WTC11 (cell line): ENCODE data around the gene GIPC3. TPM values are rescaled to one million over a fixed set of nuclear protein-coding genes. Genes with fewer than 3 reads are reported as not detected.

Experiments
- ATAC-seq: fragments of 200-7000 bp; cut with Tn5 transposase; 2 replicates; pipeline ENCODE4 v1.10.0; 2021; ENCODE audit warnings: mild to moderate bottlenecking, moderate library complexity
- CTCF ChIA-PET: fragments of 300-600 bp; sonication (Branson Sonifier 250); formaldehyde crosslinking; loops from one replicate; lab custom pipeline; 2021; ENCODE audit warnings: antibody characterized with exemption; lab: Charles Lee
- POLR2A ChIA-PET: fragments of 350-600 bp; sonication (Branson Sonifier 250); formaldehyde crosslinking; loops from one replicate; lab custom pipeline; 2021; ENCODE audit warnings: antibody characterized with exemption; lab: Charles Lee
- DNase-seq: peaks from one replicate; pipeline ENCODE4 v3.0.0; 2021; ENCODE audit warnings: low spot score
- H3K27ac Mint-ChIP-seq: 2 replicates; pipeline ENCODE4 v1.8.0; 2021; ENCODE audit warnings: mixed read lengths
- H3K27me3 Mint-ChIP-seq: 2 replicates; pipeline ENCODE4 v1.8.0; 2021; ENCODE audit warnings: low read depth, mild to moderate bottlenecking, moderate library complexity, mixed read lengths
- H3K36me3 Mint-ChIP-seq: 2 replicates; pipeline ENCODE4 v1.8.0; 2021; ENCODE audit warnings: mixed read lengths
- H3K4me1 Mint-ChIP-seq: 2 replicates; pipeline ENCODE4 v1.8.0; 2022; ENCODE audit warnings: mixed read lengths
- H3K4me3 Mint-ChIP-seq: 2 replicates; pipeline ENCODE4 v1.8.0; 2021; ENCODE audit warnings: mild to moderate bottlenecking, moderate library complexity, mixed read lengths
- H3K9me3 Mint-ChIP-seq: 2 replicates; pipeline ENCODE4 v1.8.0; 2021; ENCODE audit warnings: mixed read lengths
- CBFB ChIP-seq: sonication (generic); formaldehyde crosslinking; IDR thresholded peaks from 2 replicates; pipeline ENCODE4 v1.8.1; 2022; ENCODE audit warnings: mild to moderate bottlenecking, low read depth, missing genetic modification reagents
- CREM ChIP-seq: sonication (generic); formaldehyde crosslinking; IDR thresholded peaks from 2 replicates; pipeline ENCODE4 v1.8.1; 2022; ENCODE audit warnings: mild to moderate bottlenecking, missing genetic modification reagents, moderate library complexity
- FOXJ3 ChIP-seq: sonication (generic); formaldehyde crosslinking; IDR thresholded peaks from 2 replicates; pipeline ENCODE4 v1.9.0; 2021; ENCODE audit warnings: missing genetic modification reagents, mild to moderate bottlenecking, borderline replicate concordance
- GRHL2 ChIP-seq: fragments of 250-450 bp; sonication (Bioruptor Pico); IDR thresholded peaks from 2 replicates; pipeline ENCODE4 v1.8.0; 2022; ENCODE audit warnings: mild to moderate bottlenecking, moderate library complexity; ENCODE audit not compliant: insufficient replicate concordance, severe bottlenecking
- JUN ChIP-seq: sonication (generic); formaldehyde crosslinking; IDR thresholded peaks from 2 replicates; pipeline ENCODE4 v1.8.0; 2023; ENCODE audit warnings: mild to moderate bottlenecking, missing genetic modification reagents
- MYBL2 ChIP-seq: sonication (generic); formaldehyde crosslinking; IDR thresholded peaks from 2 replicates; pipeline ENCODE4 v1.8.1; 2023; ENCODE audit warnings: mild to moderate bottlenecking, moderate library complexity, missing genetic modification reagents
- NFATC4 ChIP-seq: fragments of 250-450 bp; sonication (Bioruptor Pico); IDR thresholded peaks from 2 replicates; pipeline ENCODE4 v1.9.0; 2021; ENCODE audit warnings: mild to moderate bottlenecking
- NFYB ChIP-seq: sonication (generic); formaldehyde crosslinking; conservative IDR thresholded peaks from 2 replicates; pipeline ENCODE4 v1.8.0; 2022; ENCODE audit warnings: low read depth, missing genetic modification reagents
- NR3C1 ChIP-seq: sonication (generic); formaldehyde crosslinking; conservative IDR thresholded peaks from 2 replicates; pipeline ENCODE4 v1.8.1; 2023; ENCODE audit warnings: low read depth, mild to moderate bottlenecking, missing genetic modification reagents
- SMAD4 ChIP-seq: sonication (generic); formaldehyde crosslinking; IDR thresholded peaks from 2 replicates; pipeline ENCODE4 v1.8.0; 2022; ENCODE audit warnings: mild to moderate bottlenecking, missing genetic modification reagents
- TEAD1 ChIP-seq: sonication (generic); formaldehyde crosslinking; IDR thresholded peaks from 2 replicates; pipeline ENCODE4 v1.8.0; 2022; ENCODE audit warnings: mild to moderate bottlenecking, missing genetic modification reagents
- ZNF396 ChIP-seq: fragments of 250-450 bp; sonication (Bioruptor Pico); IDR thresholded peaks from 2 replicates; pipeline ENCODE4 v1.8.0; 2021; ENCODE audit warnings: mild to moderate bottlenecking, moderate library complexity, borderline replicate concordance
- ZNF423 ChIP-seq: fragments of 250-450 bp; sonication (Bioruptor Pico); IDR thresholded peaks from 2 replicates; pipeline ENCODE4 v2.1.2; 2022; ENCODE audit warnings: mild to moderate bottlenecking, moderate library complexity
- total RNA-seq: library from RNA; stranded (reverse); gene quantifications from 3 replicates; pipeline ENCODE4 v1.2.3, GENCODE V29; 2021
- TF ChIP-seq, protein P1 (sequence below): sonication (generic); formaldehyde crosslinking; IDR thresholded peaks from 2 replicates; pipeline ENCODE4 v1.8.1; 2023; ENCODE audit warnings: mild to moderate bottlenecking, missing genetic modification reagents, moderate library complexity
- TF ChIP-seq, protein P2 (sequence below): fragments of 250-450 bp; sonication (Bioruptor Pico); conservative IDR thresholded peaks from 2 replicates; pipeline ENCODE4 v1.9.0; 2021; ENCODE audit warnings: mild to moderate bottlenecking
- TF ChIP-seq, protein P3 (sequence below): sonication (generic); formaldehyde crosslinking; IDR thresholded peaks from 2 replicates; pipeline ENCODE4 v1.8.1; 2023; ENCODE audit warnings: mild to moderate bottlenecking, missing genetic modification reagents, moderate library complexity
- TF ChIP-seq, protein P4 (sequence below): sonication (generic); formaldehyde crosslinking; IDR thresholded peaks from 2 replicates; pipeline ENCODE4 v1.8.0; 2022; ENCODE audit warnings: mild to moderate bottlenecking, missing genetic modification reagents
- TF ChIP-seq, protein P5 (sequence below): sonication (generic); formaldehyde crosslinking; IDR thresholded peaks from 2 replicates; pipeline ENCODE4 v1.8.0; 2023; ENCODE audit warnings: missing genetic modification reagents, mild to moderate bottlenecking, borderline replicate concordance
- TF ChIP-seq, protein P6 (sequence below): sonication (generic); formaldehyde crosslinking; IDR thresholded peaks from 2 replicates; pipeline ENCODE4 v1.8.1; 2022; ENCODE audit warnings: low read depth, mild to moderate bottlenecking, moderate library complexity, missing genetic modification reagents, borderline replicate concordance
- TF ChIP-seq, protein P7 (sequence below): fragments of 250-450 bp; sonication (Bioruptor Pico); IDR thresholded peaks from 2 replicates; pipeline ENCODE4 v1.9.0; 2021; ENCODE audit warnings: moderate library complexity, mild to moderate bottlenecking, inconsistent platforms, borderline replicate concordance

Gene GIPC3
- total RNA-seq, 1 experiment from 2014 or later = 1.0 TPM

DNA sequence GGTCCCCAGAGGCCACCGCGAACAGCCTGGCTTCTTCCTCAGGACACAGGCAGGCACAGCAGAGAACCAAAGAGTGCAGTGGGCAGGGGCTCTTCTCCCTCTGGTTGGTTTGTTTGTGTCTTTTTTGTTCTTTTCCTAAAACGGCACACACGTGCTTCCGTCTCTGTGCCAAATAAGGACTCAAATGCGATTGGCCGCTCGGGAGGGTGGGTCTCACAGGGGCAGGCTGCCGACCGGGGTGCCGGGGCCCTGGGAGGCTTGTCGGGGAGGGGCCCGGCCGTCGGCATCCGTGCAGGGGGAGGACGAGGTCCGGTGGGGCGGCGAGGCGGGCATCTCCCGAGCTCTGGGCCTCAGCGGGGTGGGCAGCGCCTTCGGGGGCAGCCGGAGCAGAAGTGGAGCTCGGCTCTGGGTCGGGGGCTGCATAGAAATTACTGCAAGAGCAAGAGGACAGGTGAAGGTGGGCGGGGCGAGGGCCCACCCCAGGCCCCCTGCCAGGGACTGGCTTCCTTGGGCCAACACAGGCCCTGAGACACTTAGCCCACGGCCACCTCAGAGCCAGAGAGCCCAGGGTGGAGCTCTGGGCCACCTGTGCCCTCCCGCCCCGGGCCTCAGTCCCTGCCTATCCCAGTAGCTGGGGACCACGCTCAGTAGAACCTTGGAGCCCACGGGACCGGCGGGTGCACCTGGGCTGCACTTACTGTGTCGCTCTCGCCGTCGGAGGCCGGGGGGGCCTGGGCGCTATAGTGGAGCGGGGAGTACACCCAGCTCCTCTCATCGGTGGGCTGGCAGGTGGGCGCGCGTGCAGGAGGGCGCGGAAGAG is 47.7 kb downstream of the GIPC3 start:
- H3K27me3 Mint-ChIP-seq = no peaks in the 10 kb centered on the region
- H3K4me3 Mint-ChIP-seq = no peak overlapping the region
- POLR2A ChIA-PET = no interaction called here
- ATAC-seq = no peak
- H3K9me3 Mint-ChIP-seq = no peaks in the 10 kb centered on the region
- H3K36me3 Mint-ChIP-seq = no peaks in the 10 kb centered on the region
- TF ChIP-seq, protein P1, sequence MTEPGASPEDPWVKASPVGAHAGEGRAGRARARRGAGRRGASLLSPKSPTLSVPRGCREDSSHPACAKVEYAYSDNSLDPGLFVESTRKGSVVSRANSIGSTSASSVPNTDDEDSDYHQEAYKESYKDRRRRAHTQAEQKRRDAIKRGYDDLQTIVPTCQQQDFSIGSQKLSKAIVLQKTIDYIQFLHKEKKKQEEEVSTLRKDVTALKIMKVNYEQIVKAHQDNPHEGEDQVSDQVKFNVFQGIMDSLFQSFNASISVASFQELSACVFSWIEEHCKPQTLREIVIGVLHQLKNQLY (CRISPR knock-in tag) = no peak
- no peak for TF ChIP-seq NFYB (CRISPR knock-in tag)
- TF ChIP-seq FOXJ3 (CRISPR knock-in tag) = no peak
- TF ChIP-seq TEAD1 (CRISPR knock-in tag) = no peak
- TF ChIP-seq, protein P2, sequence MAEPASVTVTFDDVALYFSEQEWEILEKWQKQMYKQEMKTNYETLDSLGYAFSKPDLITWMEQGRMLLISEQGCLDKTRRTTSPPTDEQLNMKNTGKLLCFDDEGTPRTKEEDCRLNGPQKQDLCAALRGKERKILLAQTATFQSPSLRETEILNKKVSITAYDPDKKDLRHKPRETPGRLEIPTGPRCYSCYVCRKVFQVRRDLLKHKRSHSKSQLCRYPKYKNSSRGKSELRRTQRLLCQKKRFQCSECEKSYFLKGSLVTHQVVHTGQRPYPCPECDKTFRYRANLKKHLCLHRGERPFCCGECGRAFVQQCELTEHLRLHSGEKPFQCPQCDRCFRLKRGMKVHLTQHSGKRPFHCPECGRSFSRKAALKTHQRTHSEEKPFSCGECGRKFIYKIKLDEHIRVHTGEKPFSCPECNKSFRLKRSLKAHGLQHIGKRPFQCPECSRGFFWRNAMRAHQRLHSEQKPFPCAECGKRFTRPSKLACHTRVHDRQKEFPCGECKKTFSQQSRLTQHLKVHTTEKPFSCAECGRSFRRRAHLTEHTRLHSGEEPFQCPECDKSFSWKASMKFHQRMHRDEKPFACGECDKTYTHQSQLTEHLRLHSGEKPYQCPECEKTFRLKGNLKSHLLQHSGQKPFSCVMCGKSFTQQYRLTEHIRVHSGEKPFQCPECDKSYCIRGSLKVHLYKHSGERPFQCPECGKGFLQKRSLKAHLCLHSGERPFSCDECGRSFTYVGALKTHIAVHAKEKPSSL (CRISPR knock-in tag) = no peak
- TF ChIP-seq CREM (CRISPR knock-in tag) = no peak
- TF ChIP-seq NR3C1 (CRISPR knock-in tag) = no peak
- no peak for TF ChIP-seq NFATC4 (CRISPR knock-in tag)
- TF ChIP-seq CBFB (CRISPR knock-in tag) = no peak
- TF ChIP-seq, all 79 proteins: peak for 0
- no peak overlapping the region for H3K27ac Mint-ChIP-seq
- no peaks in the 10 kb centered on the region for H3K4me1 Mint-ChIP-seq
- CTCF ChIA-PET = interaction anchor here (0.7 to 1.2 kb wide), 2 partner anchors 88 to 148 kb away, joined by 3 read pairs; no protein-coding TSS in a partner anchor
- no peak for DNase-seq

DNA sequence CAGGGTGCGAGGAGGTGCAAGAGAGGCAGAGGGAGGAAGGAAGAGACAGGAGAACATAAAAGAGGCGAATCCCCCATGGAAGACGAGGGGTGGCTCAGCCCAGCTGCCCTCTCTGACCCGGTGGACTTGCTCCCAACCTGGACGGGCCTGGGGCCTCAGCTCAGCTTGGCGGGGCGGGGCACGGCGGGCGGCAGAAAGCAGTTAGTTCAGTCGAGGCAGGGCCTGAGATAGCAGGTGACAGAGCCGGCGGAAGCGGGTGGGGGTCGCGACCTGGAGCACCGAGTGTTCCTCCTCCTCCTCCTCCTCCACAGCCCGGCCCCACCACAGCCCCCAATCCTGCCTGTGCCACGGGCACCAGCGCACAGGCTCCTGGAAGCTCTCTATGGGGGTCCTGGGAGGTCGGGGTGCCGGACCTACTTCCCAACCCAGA is 48.3 kb downstream of the GIPC3 start:
- POLR2A ChIA-PET = no interaction called here
- DNase-seq = no peak
- peaks cover 2% of the 10 kb centered on the region; the same call in 1 of the 2 replicates for H3K36me3 Mint-ChIP-seq
- TF ChIP-seq NFATC4 (CRISPR knock-in tag) (no peak), CBFB (CRISPR knock-in tag) (no peak), GRHL2 (CRISPR knock-in tag) (no peak), SMAD4 (CRISPR knock-in tag) (no peak), ZNF423 (no peak), MYBL2 (CRISPR knock-in tag) (no peak), ZNF396 (CRISPR knock-in tag) (no peak), JUN (CRISPR knock-in tag) (no peak), NFYB (CRISPR knock-in tag) (no peak)
- TF ChIP-seq, protein P3, sequence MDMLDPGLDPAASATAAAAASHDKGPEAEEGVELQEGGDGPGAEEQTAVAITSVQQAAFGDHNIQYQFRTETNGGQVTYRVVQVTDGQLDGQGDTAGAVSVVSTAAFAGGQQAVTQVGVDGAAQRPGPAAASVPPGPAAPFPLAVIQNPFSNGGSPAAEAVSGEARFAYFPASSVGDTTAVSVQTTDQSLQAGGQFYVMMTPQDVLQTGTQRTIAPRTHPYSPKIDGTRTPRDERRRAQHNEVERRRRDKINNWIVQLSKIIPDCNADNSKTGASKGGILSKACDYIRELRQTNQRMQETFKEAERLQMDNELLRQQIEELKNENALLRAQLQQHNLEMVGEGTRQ (CRISPR knock-in tag) = no peak
- TF ChIP-seq, protein P4, sequence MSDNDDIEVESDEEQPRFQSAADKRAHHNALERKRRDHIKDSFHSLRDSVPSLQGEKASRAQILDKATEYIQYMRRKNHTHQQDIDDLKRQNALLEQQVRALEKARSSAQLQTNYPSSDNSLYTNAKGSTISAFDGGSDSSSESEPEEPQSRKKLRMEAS (CRISPR knock-in tag) = no peak
- TF ChIP-seq, protein P5, sequence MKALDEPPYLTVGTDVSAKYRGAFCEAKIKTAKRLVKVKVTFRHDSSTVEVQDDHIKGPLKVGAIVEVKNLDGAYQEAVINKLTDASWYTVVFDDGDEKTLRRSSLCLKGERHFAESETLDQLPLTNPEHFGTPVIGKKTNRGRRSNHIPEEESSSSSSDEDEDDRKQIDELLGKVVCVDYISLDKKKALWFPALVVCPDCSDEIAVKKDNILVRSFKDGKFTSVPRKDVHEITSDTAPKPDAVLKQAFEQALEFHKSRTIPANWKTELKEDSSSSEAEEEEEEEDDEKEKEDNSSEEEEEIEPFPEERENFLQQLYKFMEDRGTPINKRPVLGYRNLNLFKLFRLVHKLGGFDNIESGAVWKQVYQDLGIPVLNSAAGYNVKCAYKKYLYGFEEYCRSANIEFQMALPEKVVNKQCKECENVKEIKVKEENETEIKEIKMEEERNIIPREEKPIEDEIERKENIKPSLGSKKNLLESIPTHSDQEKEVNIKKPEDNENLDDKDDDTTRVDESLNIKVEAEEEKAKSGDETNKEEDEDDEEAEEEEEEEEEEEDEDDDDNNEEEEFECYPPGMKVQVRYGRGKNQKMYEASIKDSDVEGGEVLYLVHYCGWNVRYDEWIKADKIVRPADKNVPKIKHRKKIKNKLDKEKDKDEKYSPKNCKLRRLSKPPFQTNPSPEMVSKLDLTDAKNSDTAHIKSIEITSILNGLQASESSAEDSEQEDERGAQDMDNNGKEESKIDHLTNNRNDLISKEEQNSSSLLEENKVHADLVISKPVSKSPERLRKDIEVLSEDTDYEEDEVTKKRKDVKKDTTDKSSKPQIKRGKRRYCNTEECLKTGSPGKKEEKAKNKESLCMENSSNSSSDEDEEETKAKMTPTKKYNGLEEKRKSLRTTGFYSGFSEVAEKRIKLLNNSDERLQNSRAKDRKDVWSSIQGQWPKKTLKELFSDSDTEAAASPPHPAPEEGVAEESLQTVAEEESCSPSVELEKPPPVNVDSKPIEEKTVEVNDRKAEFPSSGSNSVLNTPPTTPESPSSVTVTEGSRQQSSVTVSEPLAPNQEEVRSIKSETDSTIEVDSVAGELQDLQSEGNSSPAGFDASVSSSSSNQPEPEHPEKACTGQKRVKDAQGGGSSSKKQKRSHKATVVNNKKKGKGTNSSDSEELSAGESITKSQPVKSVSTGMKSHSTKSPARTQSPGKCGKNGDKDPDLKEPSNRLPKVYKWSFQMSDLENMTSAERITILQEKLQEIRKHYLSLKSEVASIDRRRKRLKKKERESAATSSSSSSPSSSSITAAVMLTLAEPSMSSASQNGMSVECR = no peak
- TF ChIP-seq, protein P6, sequence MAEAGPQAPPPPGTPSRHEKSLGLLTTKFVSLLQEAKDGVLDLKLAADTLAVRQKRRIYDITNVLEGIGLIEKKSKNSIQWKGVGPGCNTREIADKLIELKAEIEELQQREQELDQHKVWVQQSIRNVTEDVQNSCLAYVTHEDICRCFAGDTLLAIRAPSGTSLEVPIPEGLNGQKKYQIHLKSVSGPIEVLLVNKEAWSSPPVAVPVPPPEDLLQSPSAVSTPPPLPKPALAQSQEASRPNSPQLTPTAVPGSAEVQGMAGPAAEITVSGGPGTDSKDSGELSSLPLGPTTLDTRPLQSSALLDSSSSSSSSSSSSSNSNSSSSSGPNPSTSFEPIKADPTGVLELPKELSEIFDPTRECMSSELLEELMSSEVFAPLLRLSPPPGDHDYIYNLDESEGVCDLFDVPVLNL (CRISPR knock-in tag) = no peak
- TF ChIP-seq, protein P7, sequence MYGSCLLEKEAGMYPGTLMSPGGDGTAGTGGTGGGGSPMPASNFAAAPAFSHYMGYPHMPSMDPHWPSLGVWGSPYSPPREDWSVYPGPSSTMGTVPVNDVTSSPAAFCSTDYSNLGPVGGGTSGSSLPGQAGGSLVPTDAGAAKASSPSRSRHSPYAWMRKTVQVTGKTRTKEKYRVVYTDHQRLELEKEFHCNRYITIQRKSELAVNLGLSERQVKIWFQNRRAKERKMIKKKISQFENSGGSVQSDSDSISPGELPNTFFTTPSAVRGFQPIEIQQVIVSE (CRISPR knock-in tag) = no peak
- TF ChIP-seq, protein P2 (CRISPR knock-in tag) = no peak

More for the DNA sequence above, 48.3 kb downstream of the GIPC3 start:
- no peak for ATAC-seq
- H3K4me1 Mint-ChIP-seq = no peaks in the 10 kb centered on the region
- H3K9me3 Mint-ChIP-seq = no peaks in the 10 kb centered on the region
- no peak overlapping the region for H3K4me3 Mint-ChIP-seq
- CTCF ChIA-PET = interaction anchor here (0.5 kb wide), 1 partner anchor 396 kb away, joined by 3 read pairs; no protein-coding TSS in a partner anchor
- H3K27me3 Mint-ChIP-seq = no peaks in the 10 kb centered on the region
- H3K27ac Mint-ChIP-seq = no peak overlapping the region
